K562 (cell line): ENCODE data around the gene MYL6B. TPM values are rescaled to one million over a fixed set of nuclear protein-coding genes. Genes with fewer than 3 reads are reported as not detected.

Experiments
- BCOR ChIP-seq: fragments of 450-650 bp; IDR thresholded peaks from 2 replicates; pipeline ENCODE4 v1.6.1; 2016
- CBFA2T3 ChIP-seq: fragments of 450-650 bp; IDR thresholded peaks from 2 replicates; pipeline ENCODE4 v1.6.1; 2017
- HCFC1 ChIP-seq: IDR thresholded peaks from 2 replicates; pipeline ENCODE4 v1.6.1; 2012; ENCODE audit warnings: low read depth, low read length, improper control_type of control experiment
- HNRNPUL1 ChIP-seq: fragments of 200-400 bp; formaldehyde crosslinking; IDR thresholded peaks from 2 replicates; pipeline ENCODE4 v1.6.1; 2017; ENCODE audit warnings: low read length
- RBM22 ChIP-seq: fragments of 200-400 bp; formaldehyde crosslinking; IDR thresholded peaks from 2 replicates; pipeline ENCODE4 v1.6.1; 2018; ENCODE audit warnings: low read length, low read depth; ENCODE audit not compliant: poor library complexity, severe bottlenecking
- SRF ChIP-seq, 2 experiments: fragments of 250-450, 450-650 bp in 1 of 2; sonication (Bioruptor Pico) in 1 of 2; sonication (generic) in 1 of 2; formaldehyde crosslinking; IDR thresholded peaks; 2 replicates each; pipeline versions ENCODE4 v1.5.0 to v1.5.1; 2020 to 2022; ENCODE audit warnings: mild to moderate bottlenecking in 1 of 2, missing genetic modification reagents in 1 of 2
- TCF3 ChIP-seq: sonication (generic); formaldehyde crosslinking; IDR thresholded peaks from 2 replicates; pipeline ENCODE4 v1.4.0; 2020; ENCODE audit warnings: mild to moderate bottlenecking, missing genetic modification reagents
- U2AF1 ChIP-seq: fragments of 200-400 bp; formaldehyde crosslinking; optimal IDR thresholded peaks from 2 replicates; pipeline ENCODE3; 2017; ENCODE audit warnings: mild to moderate bottlenecking, low read depth, low read length, moderate library complexity
- USF2 ChIP-seq: sonication (generic); formaldehyde crosslinking; IDR thresholded peaks from 2 replicates; pipeline ENCODE4 v1.5.0; 2020; ENCODE audit warnings: missing genetic modification reagents
- YBX1 ChIP-seq: fragments of 450-650 bp; IDR thresholded peaks from 2 replicates; pipeline ENCODE4 v1.7.1; 2016; ENCODE audit warnings: mild to moderate bottlenecking
- ZBTB33 ChIP-seq: sonication (generic); formaldehyde crosslinking; IDR thresholded peaks from 2 replicates; pipeline ENCODE4 v1.8.1; 2023; ENCODE audit warnings: mild to moderate bottlenecking, missing genetic modification reagents
- ZC3H8 ChIP-seq: fragments of 450-650 bp; IDR thresholded peaks from 2 replicates; pipeline ENCODE4 v1.6.1; 2017
- polyA plus RNA-seq, 8 experiments: library from polyadenylated mRNA; depleted of rRNA in 4 of 8; stranded (reverse) in 5 of 8; unstranded in 3 of 8; fragments of >200 nt; fragmentation: Nextera tagmentation in 2 of 8; fragmentation: Illumina TruSeq in 1 of 8; extraction: Ambion mirVana in 2 of 8; extraction: Trizol in 1 of 8; gene quantifications; 2 replicates each; pipeline versions ENCODE4 v1.2.1 to v1.2.3, GENCODE V29; 2011 to 2014; ENCODE audit warnings: inconsistent platforms in 1 of 8, missing spikeins in 1 of 8
- total RNA-seq, 7 experiments: library from RNA; depleted of rRNA in 6 of 7; stranded (reverse); fragments of >200 nt in 6 of 7; fragmentation: Illumina TruSeq in 2 of 7; extraction: Trizol in 2 of 7; gene quantifications; 2 replicates each; pipeline versions ENCODE4 v1.2.1 to v1.2.3, GENCODE V29; 2011 to 2021; ENCODE audit warnings: low replicate concordance in 1 of 7

Gene MYL6B
- total and polyA plus RNA-seq, 9 of the 15 experiments (the other 6 are each of a cell fraction or from before 2014, with no cell fraction given), result 42.8 to 77.3 (median 68.6) TPM

DNA sequence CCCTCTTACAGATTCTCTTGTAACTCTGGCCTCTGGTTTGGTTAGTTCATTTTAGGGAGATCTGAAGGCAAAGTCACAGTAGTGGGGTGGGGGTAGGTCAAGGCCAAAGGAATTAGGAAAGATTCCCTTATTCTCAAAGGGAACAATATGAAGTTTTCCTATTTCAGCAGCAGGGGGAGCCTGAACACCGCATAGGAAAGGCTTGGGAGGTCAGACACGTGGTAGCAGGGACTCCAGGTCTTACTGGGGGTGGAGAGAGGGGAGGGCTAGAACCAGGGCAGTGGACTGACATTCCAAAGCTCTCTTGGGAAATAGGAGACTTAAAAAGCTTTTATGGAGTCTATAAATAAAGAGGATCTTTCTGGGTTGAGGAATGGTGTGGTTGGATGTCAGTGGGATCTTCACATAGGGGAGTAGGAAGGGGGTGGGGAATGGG lies 33.0 kb upstream of the MYL6B start (continued):
- TF ChIP-seq SRF (CRISPR knock-in tag; IDR thresholded peaks at IDR 0.05), result no peak
- TF ChIP-seq RBM22, result no peak
- TF ChIP-seq YBX1, result no peak
- 0 out of 2 replicates have a peak, but pooled peaks have one; percentile 23 for TF ChIP-seq BCOR
- no peak for TF ChIP-seq ZBTB33 (CRISPR knock-in tag)
- TF ChIP-seq USF2 (CRISPR knock-in tag), result peak; percentile 85
- no peak for TF ChIP-seq TCF3
- 0 out of 2 replicates have a peak, but pooled peaks have one; percentile 13 for TF ChIP-seq HCFC1
- no peak for TF ChIP-seq U2AF1
- no peak for TF ChIP-seq CBFA2T3
- TF ChIP-seq ZC3H8, result no peak
- TF ChIP-seq HNRNPUL1, result no peak
